Mammary epithelial cell (primary cell): ENCODE data around the gene IL1B.

ENCODE experiments used
- EZH2 ChIP-seq: IDR thresholded peaks from 2 replicates; pipeline ENCODE4 v1.6.1; 2012; ENCODE audit warnings: low read length, inconsistent platforms, borderline replicate concordance
- TF ChIP-seq, protein P1 (sequence below), 2 donors: IDR thresholded peaks in 1 of 2; conservative IDR thresholded peaks in 1 of 2; 2 replicates each; pipeline ENCODE4 v1.5.1; 2011 to 2012; ENCODE audit warnings: inconsistent platforms in 2 of 2, low read length in 2 of 2, mild to moderate bottlenecking in 2 of 2, control low read depth in 1 of 2, low read depth in 1 of 2; ENCODE audit not compliant: insufficient read depth in 1 of 2; ENCODE audit errors: extremely low read depth in 1 of 2

DNA sequence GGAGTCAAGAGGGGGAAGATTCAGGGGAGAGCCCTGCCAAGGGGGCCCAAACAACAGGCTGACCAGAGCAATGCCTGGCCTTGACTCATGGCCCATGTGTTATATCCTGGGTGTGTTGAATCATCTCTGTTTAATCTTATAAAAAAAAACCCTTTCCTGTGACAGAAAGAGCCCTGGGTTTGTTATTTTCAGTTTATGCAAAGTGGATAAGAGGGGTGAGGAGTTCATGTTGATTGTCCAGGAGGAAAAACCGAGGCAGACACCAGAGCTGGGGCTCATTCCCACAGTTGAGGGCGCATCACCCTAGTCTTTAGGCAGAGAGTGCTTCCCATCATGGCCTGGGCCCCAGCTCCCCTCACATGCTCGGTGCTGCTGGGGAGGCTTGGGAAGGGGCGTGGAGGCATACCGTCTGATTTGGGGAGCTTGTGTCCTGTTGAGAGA is 43.5 kb upstream of the IL1B start:
- TF ChIP-seq, protein P1, sequence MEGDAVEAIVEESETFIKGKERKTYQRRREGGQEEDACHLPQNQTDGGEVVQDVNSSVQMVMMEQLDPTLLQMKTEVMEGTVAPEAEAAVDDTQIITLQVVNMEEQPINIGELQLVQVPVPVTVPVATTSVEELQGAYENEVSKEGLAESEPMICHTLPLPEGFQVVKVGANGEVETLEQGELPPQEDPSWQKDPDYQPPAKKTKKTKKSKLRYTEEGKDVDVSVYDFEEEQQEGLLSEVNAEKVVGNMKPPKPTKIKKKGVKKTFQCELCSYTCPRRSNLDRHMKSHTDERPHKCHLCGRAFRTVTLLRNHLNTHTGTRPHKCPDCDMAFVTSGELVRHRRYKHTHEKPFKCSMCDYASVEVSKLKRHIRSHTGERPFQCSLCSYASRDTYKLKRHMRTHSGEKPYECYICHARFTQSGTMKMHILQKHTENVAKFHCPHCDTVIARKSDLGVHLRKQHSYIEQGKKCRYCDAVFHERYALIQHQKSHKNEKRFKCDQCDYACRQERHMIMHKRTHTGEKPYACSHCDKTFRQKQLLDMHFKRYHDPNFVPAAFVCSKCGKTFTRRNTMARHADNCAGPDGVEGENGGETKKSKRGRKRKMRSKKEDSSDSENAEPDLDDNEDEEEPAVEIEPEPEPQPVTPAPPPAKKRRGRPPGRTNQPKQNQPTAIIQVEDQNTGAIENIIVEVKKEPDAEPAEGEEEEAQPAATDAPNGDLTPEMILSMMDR (conservative IDR thresholded peaks at IDR 0.05 in 1 of 2, IDR thresholded peaks at IDR 0.05 in 1 of 2; ENCODE audit: extremely low read depth in 1 of 2, insufficient read depth in 1 of 2, low read depth in 1 of 2, low read length in 2 of 2) = no peak
- no peak for TF ChIP-seq EZH2
